ENCODE measurements around the gene JAG1. TPM values are rescaled to one million over a fixed set of nuclear protein-coding genes. Genes with fewer than 3 reads are reported as not detected.

The JAG1 gene
- total RNA-seq: 31.7 and 37.0 TPM in 2 replicates
- polyA plus RNA-seq: 12.9 and 19.7 TPM in 2 replicates
- 9.4 and 9.5 TPM in 2 replicates for polyA plus RNA-seq (2011; cell fraction: cytosol; rRNA removed)
- polyA plus RNA-seq (2011; cell fraction: nucleus; rRNA removed): 77.1 and 97.3 TPM in 2 replicates
- polyA plus RNA-seq (2012): 32.6 and 33.6 TPM in 2 replicates
- 82.6 and 94.6 TPM in 2 replicates for polyA minus RNA-seq
- polyA minus RNA-seq (2011; cell fraction: cytosol; rRNA and poly(A)+ RNA removed): 2.4 TPM
- polyA minus RNA-seq (2011; cell fraction: nucleus; rRNA and poly(A)+ RNA removed): 94.2 and 172 TPM in 2 replicates
- Bru-seq, nascent RNA: percentile 82 among the genes with signal in this experiment
- BruChase-seq, experiment 1, labeled RNA remaining after a 6-hour chase: percentile 81 among the genes with signal in this experiment
- percentile 80 among the genes with signal in this experiment for BruChase-seq, experiment 2, labeled RNA remaining after a 2-hour chase
- long read RNA-seq, full-length matches to known transcripts: 11 of 29 reads
- long read RNA-seq, partial matches to known transcripts: 10 of 29 reads
- long read RNA-seq, other reads (novel, unspliced or antisense): 8 of 29 reads

- FAIRE-seq (peak; percentile 67), DNase-seq (ENCODE audit: low read depth, low spot score) (peak; percentile 94)
- Histone ChIP-seq H3K4me1 (ENCODE audit: control insufficient read depth, extremely low read depth, insufficient read depth, low read length) (peaks cover 31% of the 10 kb centered on the region), H3K79me2 (ENCODE audit: control insufficient read depth, insufficient read depth, low read length) (peaks cover 40% of the 10 kb centered on the region), H4K20me1 (replicated peaks; ENCODE audit: control insufficient read depth, extremely low read depth, insufficient read depth, low read length) (no peaks in the 10 kb centered on the region), H3K9me3 (replicated peaks; ENCODE audit: control insufficient read depth, insufficient read depth, low read length) (no peaks in the 10 kb centered on the region), H3K9me1 (replicated peaks; ENCODE audit: control insufficient read depth, extremely low read depth, insufficient read depth, low read length) (no peaks in the 10 kb centered on the region), H3K4me2 (ENCODE audit: insufficient read depth, low read length) (peak within 1 kb of the TSS; percentile 93), H3K27me3 (ENCODE audit: control insufficient read depth in 2 of 2, insufficient read depth in 2 of 2, low read length in 2 of 2) (no peaks in the 10 kb centered on the region), H3K9ac (replicated peaks; ENCODE audit: extremely low read depth, insufficient read depth, low read length) (peak within 1 kb of the TSS; percentile 92), H3K27ac (ENCODE audit: insufficient read depth, low read depth, low read length) (peak within 1 kb of the TSS; percentile 92), H2AFZ (ENCODE audit: low read depth, low read length) (peak within 1 kb of the TSS; percentile 87), H3K36me3 (ENCODE audit: control insufficient read depth in 2 of 2, extremely low read depth in 1 of 2, insufficient read depth in 2 of 2, low read length in 2 of 2) (peaks cover 0 to 1% of the 10 kb centered on the region in 2 experiments), H3K4me3 (replicated peaks in 1 of 3; ENCODE audit: insufficient read depth in 1 of 3, low read depth in 1 of 3, low read length in 3 of 3) (peak within 1 kb of the TSS; percentile 91 to 95 (median 94))
- BruUV-seq (replicated peaks): no TSS peak
- intact Hi-C loops (cut with micrococcal nuclease) (loop anchor here (1.0 to 5.0 kb wide), 16 partner anchors 84 to 1378 kb away; partner anchors contain the start of genes MKKS and SLX4IP), dilution Hi-C loops (cut with MboI; ENCODE audit: extremely low pct_ligation_motif_present, low sequenced_read_pairs) (no loop called here)
- peak; percentile 97 for TF ChIP-seq POLR2A (IDR thresholded peaks at IDR 0.05; ENCODE audit: low read depth, low read length)
- no peak for TF ChIP-seq EZH2 (IDR thresholded peaks at IDR 0.05; ENCODE audit: borderline replicate concordance, low read depth, low read length, severe bottlenecking)
- TF ChIP-seq JUN (IDR thresholded peaks at IDR 0.05; ENCODE audit: borderline replicate concordance, insufficient read depth, insufficient read length, low read depth): no peak
- no peak for TF ChIP-seq GATA2 (IDR thresholded peaks at IDR 0.05; ENCODE audit: insufficient read depth, insufficient read length, low read depth, low read length)
- peak; percentile 84 for TF ChIP-seq POLR2AphosphoS5 (IDR thresholded peaks at IDR 0.05; ENCODE audit: insufficient read depth, low read depth, low read length)
- no peak for TF ChIP-seq MAX (IDR thresholded peaks at IDR 0.05; ENCODE audit: insufficient read depth, insufficient read length)
- POLR2A ChIA-PET: interaction anchor here (0.7 to 1.3 kb wide), 2 partner anchors 240 to 593 kb away, joined by 3 read pairs; partner anchors contain the start of gene MKKS
- CTCF ChIA-PET: interaction anchor here (0.7 to 6.0 kb wide), 22 partner anchors 9 to 870 kb away, joined by 3 to 55 read pairs (median 5); no protein-coding TSS in a partner anchor
These were observed at the start of gene JAG1 for GRCh38 chr20:10673842-10674683. Gene JAG1, minus strand, starts transcription at chr20:10673999. Its CDS starts 469 bp downstream, at chr20:10673530.

Measured in endothelial cell of umbilical vein (primary cell).